Activated CD4-positive, alpha-beta memory T cell treated with anti-CD3 and anti-CD28 coated beads for 36 hours (primary cell): ENCODE results near the gene HERC2. TPM values are rescaled to one million over a fixed set of nuclear protein-coding genes. Genes with fewer than 3 reads are reported as not detected.
A peak's percentile ranks its signal among the peaks of the same experiment; 100 is the strongest.
"Not testable (repeated sequence)": the region's sequence is repeated elsewhere in the genome, so short reads cannot be mapped to it uniquely, and the experiment has no call there.

Experiments
- CTCF ChIA-PET: fragments of 350-600 bp; sonication (Branson Sonifier 250); formaldehyde crosslinking; loops from one replicate; lab custom pipeline; 2021; ENCODE audit warnings: antibody characterized with exemption, inconsistent platforms; lab: Charles Lee
- POLR2A ChIA-PET: fragments of 350-600 bp; sonication (Branson Sonifier 250); formaldehyde crosslinking; loops from one replicate; lab custom pipeline; 2021; ENCODE audit warnings: antibody characterized with exemption; lab: Charles Lee
- DNase-seq: peaks from one replicate; pipeline ENCODE4 v3.0.0-alpha.2; 2020
- H3K27ac Mint-ChIP-seq: one replicate; pipeline ENCODE4 v1.8.0; 2021; ENCODE audit warnings: mixed read lengths
- H3K27me3 Mint-ChIP-seq: one replicate; pipeline ENCODE4 v1.8.0; 2021; ENCODE audit warnings: mixed read lengths
- H3K36me3 Mint-ChIP-seq: one replicate; pipeline ENCODE4 v1.8.0; 2021; ENCODE audit warnings: mixed read lengths
- H3K4me1 Mint-ChIP-seq: one replicate; pipeline ENCODE4 v1.8.0; 2021; ENCODE audit warnings: low read depth, mixed read lengths
- H3K4me3 Mint-ChIP-seq: one replicate; pipeline ENCODE4 v1.8.0; 2021; ENCODE audit warnings: mild to moderate bottlenecking, mixed read lengths
- H3K9me3 Mint-ChIP-seq: one replicate; pipeline ENCODE4 v1.8.0; 2021; ENCODE audit warnings: mixed read lengths
- intact Hi-C: fragments of 100-400 bp; cut with micrococcal nuclease; formaldehyde crosslinking; loops from one replicate; pipeline ENCODE4 v1.15.1; 2023
- total RNA-seq, 2 experiments: library from RNA; stranded (reverse); gene quantifications; one replicate each; pipeline ENCODE4 v1.2.3, GENCODE V29; 2021

Gene HERC2
- total RNA-seq = 10 to 100 TPM; 30.4 to 33.7 TPM

GRCh38 chr15:28322129-28322588, at the start of gene HERC2:
Gene HERC2, minus strand, starts transcription at chr15:28322179. Its CDS starts 746 bp downstream, at chr15:28321433.
- H3K9me3 Mint-ChIP-seq, CTCF ChIA-PET, POLR2A ChIA-PET, intact Hi-C loops, H3K4me1 Mint-ChIP-seq, H3K27me3 Mint-ChIP-seq, H3K36me3 Mint-ChIP-seq, DNase-seq: not testable (repeated sequence)
- peak within 1 kb of the TSS; percentile 96 for H3K4me3 Mint-ChIP-seq
- peak within 1 kb of the TSS; percentile 86 for H3K27ac Mint-ChIP-seq

- H3K27ac Mint-ChIP-seq, H3K9me3 Mint-ChIP-seq, H3K4me1 Mint-ChIP-seq, H3K27me3 Mint-ChIP-seq, POLR2A ChIA-PET, H3K4me3 Mint-ChIP-seq, H3K36me3 Mint-ChIP-seq, intact Hi-C loops, DNase-seq, CTCF ChIA-PET: not testable (repeated sequence)
Observed at GRCh38 chr15:28365502-28365901, 43.5 kb upstream of the HERC2 start.

DNA sequence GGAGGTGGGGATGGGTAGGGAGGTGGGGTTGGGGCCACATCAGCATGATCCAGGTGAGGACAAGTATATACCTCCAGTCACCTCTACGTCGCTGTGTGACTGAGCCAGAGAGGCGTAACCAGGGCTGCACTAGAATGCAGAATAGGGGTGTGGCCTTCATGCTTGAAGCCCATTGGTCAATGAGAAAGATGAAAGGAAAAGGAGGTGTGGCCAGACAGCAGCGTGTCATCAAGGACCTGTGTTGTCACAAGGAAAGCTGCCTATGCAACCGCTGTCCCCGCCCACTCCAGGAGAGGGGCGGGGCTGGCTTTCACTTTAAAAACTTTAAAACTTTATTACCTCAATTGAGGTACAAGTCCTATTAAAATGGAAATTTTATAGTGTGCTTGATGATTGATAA, 36.0 kb upstream of the HERC2 start, which contains the start of gene GOLGA6L24:
TSS of gene GOLGA6L24 (minus strand) at position 101 of the 400 bp plus-strand sequence. CDS start at position 40, 61 bp downstream.
- H3K27ac Mint-ChIP-seq, H3K9me3 Mint-ChIP-seq, H3K4me3 Mint-ChIP-seq, H3K27me3 Mint-ChIP-seq, H3K4me1 Mint-ChIP-seq, DNase-seq, CTCF ChIA-PET, POLR2A ChIA-PET, intact Hi-C loops, H3K36me3 Mint-ChIP-seq: not testable (repeated sequence)

GRCh38 chr15:28321358-28322078, 461 bp downstream of the HERC2 start:
- intact Hi-C loops, H3K27me3 Mint-ChIP-seq, CTCF ChIA-PET, H3K36me3 Mint-ChIP-seq, H3K4me1 Mint-ChIP-seq, POLR2A ChIA-PET, H3K9me3 Mint-ChIP-seq: not testable (repeated sequence)
- peak overlapping the region; percentile 96 for H3K4me3 Mint-ChIP-seq
- peak overlapping the region; percentile 86 for H3K27ac Mint-ChIP-seq
- peak; percentile 26 for DNase-seq

GRCh38 chr15:28319725-28320124, 2.3 kb downstream of the HERC2 start:
- POLR2A ChIA-PET, H3K27me3 Mint-ChIP-seq, H3K4me1 Mint-ChIP-seq, CTCF ChIA-PET, intact Hi-C loops, DNase-seq, H3K9me3 Mint-ChIP-seq, H3K4me3 Mint-ChIP-seq, H3K27ac Mint-ChIP-seq: not testable (repeated sequence)
- H3K36me3 Mint-ChIP-seq = peaks cover 16% of the 10 kb centered on the region

GRCh38 chr15:28318828-28319227, 3.2 kb downstream of the HERC2 start:
- H3K9me3 Mint-ChIP-seq, H3K27ac Mint-ChIP-seq, H3K4me3 Mint-ChIP-seq, POLR2A ChIA-PET, CTCF ChIA-PET, DNase-seq, intact Hi-C loops, H3K27me3 Mint-ChIP-seq, H3K4me1 Mint-ChIP-seq: not testable (repeated sequence)
- H3K36me3 Mint-ChIP-seq = peaks cover 21% of the 10 kb centered on the region

DNA sequence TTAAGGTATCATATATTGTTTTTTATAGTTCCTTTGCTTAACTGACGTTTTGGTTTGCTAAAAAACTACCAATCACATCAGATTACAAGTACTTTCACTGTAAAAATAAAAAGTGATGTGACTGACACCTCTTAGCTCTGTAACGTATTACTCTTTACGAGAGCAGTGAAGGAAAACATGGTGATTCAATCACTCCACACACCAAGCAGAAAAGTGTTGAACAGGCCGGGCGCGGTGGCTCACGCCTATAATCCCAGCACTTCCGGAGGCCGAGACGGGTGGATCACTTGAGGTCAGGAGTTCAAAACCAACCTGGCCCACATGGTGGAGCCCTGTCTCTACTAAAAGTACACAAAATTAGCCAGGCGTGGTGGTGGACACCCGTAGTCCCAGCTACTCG, 3.9 kb downstream of the HERC2 start:
- H3K4me1 Mint-ChIP-seq, H3K9me3 Mint-ChIP-seq, POLR2A ChIA-PET, CTCF ChIA-PET, H3K27me3 Mint-ChIP-seq, H3K4me3 Mint-ChIP-seq, DNase-seq, intact Hi-C loops, H3K27ac Mint-ChIP-seq: not testable (repeated sequence)
- H3K36me3 Mint-ChIP-seq = peaks cover 24% of the 10 kb centered on the region

- H3K4me3 Mint-ChIP-seq, H3K27ac Mint-ChIP-seq, intact Hi-C loops, H3K27me3 Mint-ChIP-seq, H3K9me3 Mint-ChIP-seq, POLR2A ChIA-PET, CTCF ChIA-PET, DNase-seq, H3K4me1 Mint-ChIP-seq: not testable (repeated sequence)
- peaks cover 24% of the 10 kb centered on the region for H3K36me3 Mint-ChIP-seq
Observed at GRCh38 chr15:28316958-28317357, 5.0 kb downstream of the HERC2 start.

DNA sequence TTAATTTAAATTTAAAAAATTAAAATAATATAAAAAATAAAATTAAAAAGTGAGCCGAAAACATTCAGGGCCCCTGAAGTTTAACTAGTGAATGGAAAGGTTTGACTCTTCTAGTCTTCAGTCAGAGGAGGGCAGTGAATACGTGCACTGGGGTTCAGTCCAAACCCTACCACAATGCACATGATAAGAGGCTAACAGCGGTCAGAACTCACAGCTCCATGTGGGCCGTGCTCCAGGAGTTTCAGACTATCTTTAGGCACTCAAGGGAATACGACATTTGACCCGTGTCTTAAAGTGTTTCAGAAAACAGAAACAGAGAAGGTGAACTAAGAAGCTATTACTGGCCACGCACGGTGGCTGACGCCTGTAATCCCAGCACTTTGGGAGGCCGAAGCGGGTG, 11.5 kb downstream of the HERC2 start:
- CTCF ChIA-PET, POLR2A ChIA-PET, DNase-seq, H3K27ac Mint-ChIP-seq, H3K27me3 Mint-ChIP-seq, H3K4me1 Mint-ChIP-seq, intact Hi-C loops, H3K4me3 Mint-ChIP-seq: not testable (repeated sequence)
- peaks cover 12% of the 10 kb centered on the region for H3K9me3 Mint-ChIP-seq
- H3K36me3 Mint-ChIP-seq = peaks cover 38% of the 10 kb centered on the region

GRCh38 chr15:28308718-28309117, 13.3 kb downstream of the HERC2 start:
- H3K36me3 Mint-ChIP-seq = peaks cover 29% of the 10 kb centered on the region
- CTCF ChIA-PET, DNase-seq, H3K4me3 Mint-ChIP-seq, POLR2A ChIA-PET, H3K27me3 Mint-ChIP-seq, H3K4me1 Mint-ChIP-seq, H3K27ac Mint-ChIP-seq, intact Hi-C loops: not testable (repeated sequence)
- peaks cover 12% of the 10 kb centered on the region for H3K9me3 Mint-ChIP-seq

- H3K4me1 Mint-ChIP-seq, DNase-seq, CTCF ChIA-PET, H3K4me3 Mint-ChIP-seq, POLR2A ChIA-PET, intact Hi-C loops, H3K27me3 Mint-ChIP-seq, H3K27ac Mint-ChIP-seq: not testable (repeated sequence)
- peaks cover 25% of the 10 kb centered on the region for H3K36me3 Mint-ChIP-seq
- H3K9me3 Mint-ChIP-seq = peaks cover 15% of the 10 kb centered on the region
Observed at GRCh38 chr15:28305700-28306099, 16.3 kb downstream of the HERC2 start.

DNA sequence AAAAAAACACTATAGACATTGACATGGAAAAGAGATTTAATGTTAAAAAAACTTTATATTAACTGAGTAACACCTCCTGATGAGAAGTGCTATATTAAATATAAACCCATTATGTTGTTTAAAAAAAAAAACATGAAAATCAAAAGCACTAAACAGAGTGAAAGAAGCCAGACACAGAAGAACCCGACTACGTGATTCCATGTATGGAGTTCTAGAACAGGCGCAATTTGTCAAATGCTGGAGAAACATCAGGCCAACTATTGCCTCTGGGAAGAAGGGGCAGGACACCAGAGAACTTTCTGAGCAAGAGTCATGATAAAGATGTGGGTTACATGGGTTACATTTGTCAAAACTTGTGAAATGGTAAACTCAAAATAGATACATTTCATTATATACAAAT, 24.5 kb downstream of the HERC2 start:
- intact Hi-C loops, H3K27ac Mint-ChIP-seq, POLR2A ChIA-PET, H3K27me3 Mint-ChIP-seq, DNase-seq, H3K9me3 Mint-ChIP-seq, CTCF ChIA-PET, H3K36me3 Mint-ChIP-seq, H3K4me1 Mint-ChIP-seq, H3K4me3 Mint-ChIP-seq: not testable (repeated sequence)

DNA sequence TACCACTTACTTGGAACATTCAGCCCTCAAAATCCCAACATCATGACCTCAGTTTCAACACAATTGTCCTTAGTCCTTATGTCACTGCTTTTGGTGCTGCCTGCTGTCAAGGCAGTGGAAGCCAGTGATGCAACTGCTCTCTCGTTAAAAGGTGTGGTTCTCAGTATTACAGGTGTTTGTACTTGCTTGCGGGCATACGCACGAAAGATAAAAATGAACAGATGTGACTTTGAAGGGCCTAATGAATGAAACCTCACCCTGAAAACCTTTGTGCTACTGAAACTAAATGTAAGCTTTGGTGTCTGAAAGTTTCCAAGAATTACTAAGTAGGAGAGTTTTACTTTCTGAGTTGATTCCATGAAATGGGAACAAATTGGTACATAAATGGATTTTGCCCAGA, 25.2 kb downstream of the HERC2 start:
- H3K9me3 Mint-ChIP-seq, H3K4me1 Mint-ChIP-seq, CTCF ChIA-PET, DNase-seq, H3K27me3 Mint-ChIP-seq, POLR2A ChIA-PET, intact Hi-C loops, H3K27ac Mint-ChIP-seq, H3K4me3 Mint-ChIP-seq: not testable (repeated sequence)
- H3K36me3 Mint-ChIP-seq = peaks cover 12% of the 10 kb centered on the region
